GM12874 (cell line): ENCODE measurements around the gene OR2T27.

Experiments
- TF ChIP-seq, protein P1 (sequence below): IDR thresholded peaks from 2 replicates; pipeline ENCODE4 v1.5.1; 2011; ENCODE audit warnings: low read depth, mild to moderate bottlenecking, control low read depth, low read length, moderate library complexity; ENCODE audit not compliant: insufficient read depth

OR2T27 gene

DNA sequence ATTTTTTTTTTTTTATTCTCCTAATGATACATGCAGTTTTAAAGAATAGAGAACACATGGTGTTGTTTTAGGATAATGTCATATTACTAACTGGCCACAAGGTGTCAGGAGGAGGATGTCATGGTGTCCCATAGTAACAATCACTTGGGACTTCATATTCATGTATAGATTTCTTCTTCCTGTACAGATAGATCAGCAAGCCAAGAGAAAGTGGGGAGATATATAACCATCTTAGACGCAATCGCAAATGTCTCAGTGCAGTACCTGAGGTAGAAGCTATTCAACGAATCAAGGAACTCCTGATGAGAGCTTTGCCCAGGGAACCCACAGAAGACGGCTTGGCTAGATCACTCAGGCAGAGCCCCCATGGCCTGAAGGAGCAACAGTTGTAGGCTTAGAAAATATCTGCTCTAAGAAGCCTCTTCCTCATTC is 32.7 kb downstream of the OR2T27 start:
- TF ChIP-seq, protein P1, sequence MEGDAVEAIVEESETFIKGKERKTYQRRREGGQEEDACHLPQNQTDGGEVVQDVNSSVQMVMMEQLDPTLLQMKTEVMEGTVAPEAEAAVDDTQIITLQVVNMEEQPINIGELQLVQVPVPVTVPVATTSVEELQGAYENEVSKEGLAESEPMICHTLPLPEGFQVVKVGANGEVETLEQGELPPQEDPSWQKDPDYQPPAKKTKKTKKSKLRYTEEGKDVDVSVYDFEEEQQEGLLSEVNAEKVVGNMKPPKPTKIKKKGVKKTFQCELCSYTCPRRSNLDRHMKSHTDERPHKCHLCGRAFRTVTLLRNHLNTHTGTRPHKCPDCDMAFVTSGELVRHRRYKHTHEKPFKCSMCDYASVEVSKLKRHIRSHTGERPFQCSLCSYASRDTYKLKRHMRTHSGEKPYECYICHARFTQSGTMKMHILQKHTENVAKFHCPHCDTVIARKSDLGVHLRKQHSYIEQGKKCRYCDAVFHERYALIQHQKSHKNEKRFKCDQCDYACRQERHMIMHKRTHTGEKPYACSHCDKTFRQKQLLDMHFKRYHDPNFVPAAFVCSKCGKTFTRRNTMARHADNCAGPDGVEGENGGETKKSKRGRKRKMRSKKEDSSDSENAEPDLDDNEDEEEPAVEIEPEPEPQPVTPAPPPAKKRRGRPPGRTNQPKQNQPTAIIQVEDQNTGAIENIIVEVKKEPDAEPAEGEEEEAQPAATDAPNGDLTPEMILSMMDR: peak; percentile 30; the same call in 1 of the 2 replicates

DNA sequence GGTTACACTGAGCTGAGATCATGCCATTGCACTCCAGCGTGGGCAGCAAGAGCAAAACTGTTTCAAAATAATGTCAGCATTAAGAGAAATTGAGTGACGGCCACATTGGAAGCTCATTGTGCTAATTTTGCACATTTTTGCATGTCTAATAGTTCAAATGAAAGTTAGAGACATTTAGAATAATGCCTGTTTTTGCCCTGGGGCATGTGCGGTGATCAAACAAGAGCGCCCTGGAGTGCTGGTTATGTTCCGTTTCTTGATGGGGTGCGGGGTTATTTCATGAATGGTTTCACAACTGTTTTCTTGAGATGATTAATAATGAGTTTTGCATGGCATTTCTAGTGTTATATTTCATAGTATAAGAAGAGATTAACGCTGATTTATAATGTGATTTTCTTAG is 33.6 kb downstream of the OR2T27 start:
- TF ChIP-seq, protein P1: no peak

DNA sequence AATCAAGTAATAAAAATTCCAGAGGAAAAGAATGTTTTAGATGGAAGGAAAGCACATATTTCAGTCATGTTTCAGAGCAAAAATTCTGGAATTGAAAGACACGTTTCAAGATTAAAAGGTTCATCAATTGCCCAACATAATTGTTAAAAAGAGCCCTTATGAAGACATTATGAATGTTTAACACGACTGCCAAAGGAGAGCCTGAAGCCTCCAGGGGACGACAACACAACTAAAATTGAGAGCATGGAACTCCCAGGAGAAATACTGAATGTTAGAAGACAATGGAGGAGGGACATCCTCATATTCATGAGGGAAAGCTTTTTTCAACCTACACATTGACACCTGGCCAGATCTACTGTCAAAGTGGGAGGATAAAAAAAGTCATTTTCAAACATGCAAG is 36.5 kb downstream of the OR2T27 start:
- TF ChIP-seq, protein P1: peak; percentile 52; the same call in 1 of the 2 replicates

DNA sequence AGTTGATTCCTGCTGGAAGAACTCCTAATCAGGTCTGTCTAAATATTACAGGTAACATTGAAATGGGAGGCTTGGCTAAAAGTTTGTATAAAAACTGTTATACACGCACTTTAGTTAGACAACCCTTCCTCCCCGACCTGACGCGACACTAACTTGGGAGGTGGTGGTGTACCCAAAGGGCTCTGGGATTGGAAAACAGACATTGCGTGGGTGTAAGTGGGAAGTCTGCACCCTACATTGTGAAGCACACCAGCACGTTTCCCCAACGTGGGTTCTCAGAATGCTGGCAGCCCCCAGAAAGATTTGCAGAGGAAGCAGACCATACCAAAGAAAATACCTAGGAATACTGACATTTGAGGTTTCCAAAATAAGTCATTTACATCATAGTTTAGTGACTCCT is 37.2 kb downstream of the OR2T27 start:
- TF ChIP-seq, protein P1: no peak

DNA sequence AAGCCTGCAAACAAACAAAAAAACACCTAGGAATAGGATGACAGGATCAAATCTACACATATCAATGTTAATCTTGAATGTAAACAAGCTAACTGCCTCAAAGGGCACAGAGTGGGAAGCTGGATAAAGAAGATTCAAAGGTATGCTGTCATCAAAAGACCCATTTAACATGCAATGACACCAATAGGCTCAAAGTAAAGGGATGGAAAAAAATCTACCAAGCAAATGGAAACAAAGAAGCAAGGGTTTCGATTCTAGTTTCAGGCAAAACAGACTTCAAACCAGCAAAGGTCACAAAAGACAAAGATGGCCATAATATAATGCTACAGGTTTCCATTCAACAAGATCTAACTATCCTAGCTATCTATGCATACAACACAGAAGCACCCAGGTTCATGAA is 41.6 kb downstream of the OR2T27 start:
- TF ChIP-seq, protein P1: no peak

DNA sequence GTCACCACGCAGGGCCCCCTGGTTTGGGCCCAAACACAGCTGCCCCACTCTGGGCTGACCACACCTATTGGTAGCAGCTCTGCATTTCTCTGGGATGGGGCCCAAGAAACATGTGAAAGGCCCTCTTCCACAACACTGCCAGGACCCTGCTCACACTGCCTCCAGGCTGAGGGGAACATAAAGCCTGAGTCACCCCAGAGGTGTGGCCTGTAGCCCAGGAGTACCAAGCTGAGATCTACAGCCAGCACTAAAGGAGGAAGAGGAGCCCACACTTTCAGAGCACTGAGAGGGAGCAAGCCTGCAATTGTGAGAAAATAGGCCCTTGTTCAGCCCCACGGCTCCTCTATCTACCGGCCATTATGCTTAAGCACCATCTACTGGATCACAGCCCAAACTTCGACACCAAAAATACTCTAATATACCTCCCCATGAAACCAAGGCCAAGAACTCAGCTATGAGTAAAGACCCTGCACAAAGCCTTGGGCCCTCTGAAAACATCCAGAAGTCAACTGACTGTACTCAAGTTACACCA is 43.4 kb downstream of the OR2T27 start:
- TF ChIP-seq, protein P1: no peak

DNA sequence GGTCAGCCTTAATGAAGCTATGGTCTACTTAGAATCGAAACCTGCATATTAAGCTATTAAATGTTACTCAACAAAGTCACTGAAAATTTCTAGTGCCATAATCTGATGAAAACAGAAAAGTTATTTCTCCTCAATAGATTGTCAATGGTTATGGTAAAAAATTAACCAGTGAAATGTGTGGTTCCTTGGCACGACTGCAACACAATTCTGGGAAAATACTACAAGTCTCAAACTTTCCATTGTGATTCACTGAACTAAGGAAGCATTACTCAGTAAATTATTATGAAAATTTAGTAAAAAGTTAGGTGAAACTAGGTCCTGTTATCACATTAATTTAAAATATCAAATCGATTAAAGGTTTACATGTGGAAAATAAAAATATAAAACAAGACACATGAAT is 45.0 kb downstream of the OR2T27 start:
- TF ChIP-seq, protein P1: no peak
